Jurkat, Clone E6-1 (cell line): ENCODE measurements around the gene CHST13.
"Not testable (repeated sequence)": the region's sequence is repeated elsewhere in the genome, so short reads cannot be mapped to it uniquely, and the experiment has no call there.

Experiments used
- DNase-seq: peaks from one replicate; pipeline ENCODE4 v3.0.0-alpha.2; 2011; ENCODE audit warnings: low read depth, low spot score
- H3K4me3 ChIP-seq: 2 replicates; pipeline ENCODE4 v1.5.1; 2011; ENCODE audit warnings: mild to moderate bottlenecking, low read length, control low read depth, moderate library complexity

The CHST13 gene

GRCh38 chr3:126568776-126569342 is 44.9 kb downstream of the CHST13 start:
- DNase-seq = no peak
- H3K4me3 ChIP-seq = no peak overlapping the region

- H3K4me3 ChIP-seq = no peak overlapping the region
- no peak for DNase-seq
These were observed 45.5 kb downstream of the CHST13 start for GRCh38 chr3:126569390-126569975.

- no peak for DNase-seq
- no peak overlapping the region for H3K4me3 ChIP-seq
These were observed 46.2 kb downstream of the CHST13 start for GRCh38 chr3:126570103-126570541.

- no peak overlapping the region for H3K4me3 ChIP-seq
- no peak for DNase-seq
These were observed 47.1 kb downstream of the CHST13 start for GRCh38 chr3:126571078-126571477.

GRCh38 chr3:126573492-126574117 is 49.6 kb downstream of the CHST13 start:
- H3K4me3 ChIP-seq = no peak overlapping the region
- DNase-seq = no peak

GRCh38 chr3:126577261-126577660 is 53.3 kb downstream of the CHST13 start:
- no peak for DNase-seq
- H3K4me3 ChIP-seq = no peak overlapping the region

GRCh38 chr3:126578702-126579101 is 54.7 kb downstream of the CHST13 start:
- no peak for DNase-seq
- no peak overlapping the region for H3K4me3 ChIP-seq

GRCh38 chr3:126580746-126581145 is 56.8 kb downstream of the CHST13 start:
- no peak overlapping the region for H3K4me3 ChIP-seq
- DNase-seq = no peak

GRCh38 chr3:126581569-126581968 is 57.6 kb downstream of the CHST13 start:
- H3K4me3 ChIP-seq = no peak overlapping the region
- DNase-seq = no peak

- H3K4me3 ChIP-seq = no peak overlapping the region
- DNase-seq = peak; percentile 7
These were observed 58.4 kb downstream of the CHST13 start for GRCh38 chr3:126582311-126582710.

- not testable (repeated sequence) for DNase-seq
These were observed 67.6 kb downstream of the CHST13 start for GRCh38 chr3:126591515-126591914.

More at GRCh38 chr3:126591515-126591914, 67.6 kb downstream of the CHST13 start:
- not testable (repeated sequence) for H3K4me3 ChIP-seq
